Hypothalamus (tissue), 51 donors: ENCODE data around the gene NCBP3.

ENCODE experiments used
- DNase-seq, 51 donors: peaks; one replicate each; lab custom pipeline; 2025; lab: John Stamatoyannopoulos, UW

The NCBP3 gene

DNA sequence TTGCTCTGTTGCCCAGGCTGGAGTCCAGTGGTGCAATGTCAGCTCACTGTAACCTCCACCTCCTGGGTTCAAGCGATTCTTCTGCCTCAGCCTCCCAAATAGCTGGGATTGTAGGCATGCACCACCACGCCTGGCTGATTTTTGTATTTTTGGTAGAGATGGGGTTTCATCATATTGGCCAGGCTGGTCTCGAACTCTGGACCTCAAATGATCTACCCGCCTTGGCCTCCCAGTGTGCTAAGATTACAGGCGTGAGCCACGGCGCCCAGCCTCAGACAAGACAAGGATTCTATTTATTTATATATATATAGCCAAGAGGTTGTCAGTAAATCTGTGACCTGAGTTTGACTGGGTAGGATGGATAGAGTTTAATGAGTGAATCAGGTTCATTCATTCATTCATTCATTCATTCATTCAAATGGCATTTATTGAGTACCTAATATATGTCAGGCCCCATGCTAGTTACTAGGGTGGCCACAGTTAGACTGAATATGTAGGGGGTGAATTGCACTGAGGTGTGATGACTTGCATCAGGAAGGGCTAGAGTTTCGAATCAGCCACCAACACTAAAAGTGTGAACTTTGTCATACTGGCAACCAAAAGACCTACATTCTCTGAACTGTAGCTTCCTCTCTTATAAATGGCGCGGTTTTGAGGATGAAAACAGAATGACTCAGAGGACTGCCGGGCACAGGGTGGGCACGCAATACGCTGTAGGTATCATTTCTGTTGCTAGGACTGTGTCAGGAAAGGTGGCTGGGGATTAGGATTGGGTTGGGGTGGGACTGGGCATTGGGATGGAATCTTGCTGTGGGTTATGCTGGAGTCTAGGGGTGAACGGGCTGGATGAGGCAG, 82.9 kb downstream of the NCBP3 start:
- no peak for DNase-seq

DNA sequence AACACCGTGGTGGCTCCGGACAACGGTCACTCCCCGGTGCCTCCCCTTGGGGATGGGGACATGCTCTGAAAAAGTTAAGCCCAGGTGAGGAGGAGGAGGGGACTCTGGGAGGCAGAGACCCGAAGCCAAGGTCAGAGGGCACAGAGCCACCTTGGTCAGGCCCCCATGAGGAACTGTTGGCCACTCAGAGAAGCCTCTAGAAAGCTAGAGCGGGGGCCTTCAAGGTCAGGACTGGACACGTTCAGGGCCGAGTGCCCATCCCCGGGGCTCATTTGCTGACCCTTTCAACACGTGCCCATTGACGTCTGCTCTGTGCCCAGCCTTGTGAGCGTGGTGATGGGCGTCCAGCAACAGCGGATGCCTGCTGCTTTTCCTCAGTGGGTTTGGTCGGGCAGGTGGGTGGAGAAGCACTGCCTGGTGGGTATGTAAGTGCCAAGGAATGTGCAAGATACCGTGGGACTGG, 84.1 kb downstream of the NCBP3 start:
- DNase-seq, result no peak

DNA sequence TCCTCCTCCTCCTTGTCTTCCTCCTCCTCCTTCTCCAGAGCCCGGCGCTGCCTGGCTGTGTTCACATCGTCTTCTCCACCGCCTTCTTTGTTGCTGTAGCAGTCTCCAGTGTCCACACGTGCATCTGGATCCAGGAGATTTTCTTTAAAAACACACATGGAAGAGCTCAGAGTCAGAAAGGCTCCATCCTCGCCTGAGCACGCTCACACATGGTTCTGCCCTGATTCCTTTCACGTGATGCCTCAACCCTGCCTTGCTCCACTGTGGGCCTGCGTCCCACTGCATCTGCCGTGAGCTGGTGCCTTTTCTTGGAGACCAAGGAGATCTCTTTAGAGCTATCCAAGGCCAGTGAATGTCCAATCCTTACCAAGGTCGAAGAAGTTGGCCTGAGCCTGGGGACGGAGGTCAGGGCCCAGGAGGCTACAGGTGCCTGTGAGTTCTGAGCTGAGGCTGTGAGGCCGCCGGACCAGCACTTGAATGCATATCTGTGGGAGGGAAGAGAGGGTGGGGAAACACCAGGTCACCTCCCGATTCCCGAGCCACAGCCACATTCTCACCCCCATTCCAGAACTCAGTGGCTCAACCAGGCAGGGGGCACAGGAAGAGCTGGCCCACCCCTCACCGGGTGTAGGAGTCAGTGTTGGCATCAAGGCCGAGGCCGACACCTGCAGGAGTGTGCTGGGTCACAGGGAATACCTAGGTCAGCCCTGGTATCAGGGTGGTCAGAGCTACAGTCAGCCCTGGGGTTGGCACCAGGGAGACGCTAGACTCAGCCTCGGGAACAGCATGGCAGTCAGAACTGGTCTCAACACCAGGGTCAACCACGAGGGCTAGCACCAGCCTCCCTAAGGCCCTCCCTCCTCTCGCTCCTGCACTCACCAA, 84.8 kb downstream of the NCBP3 start:
- DNase-seq, result no peak

DNA sequence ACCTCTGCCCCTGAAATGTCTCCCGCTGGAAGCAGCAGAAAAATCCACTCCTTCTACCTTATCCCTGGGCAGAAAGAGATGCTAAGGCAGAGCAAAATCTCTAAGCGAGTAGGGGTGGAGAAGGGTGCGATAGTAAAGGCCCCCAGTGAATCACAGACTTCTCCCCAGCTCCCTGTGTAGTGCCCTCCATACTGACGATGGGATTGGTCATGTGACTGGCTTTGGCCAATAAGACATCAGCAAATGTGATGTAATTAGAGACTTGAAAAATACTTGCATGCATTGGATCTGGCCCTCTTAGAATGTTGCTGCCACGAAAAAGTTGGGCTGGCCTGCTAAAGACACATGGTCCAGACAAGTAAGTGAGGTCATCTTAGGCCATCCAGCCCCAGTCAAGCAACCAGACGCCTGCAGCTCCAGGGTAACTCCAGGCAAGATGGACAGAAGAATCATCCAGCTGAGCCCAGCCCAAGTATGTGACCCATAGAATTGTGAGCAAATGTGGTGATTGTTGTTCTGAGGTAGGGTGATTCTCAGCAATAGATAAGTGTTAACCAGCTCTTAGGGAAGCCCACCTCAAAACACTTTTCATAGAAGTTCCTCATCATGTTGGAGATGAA, 86.3 kb downstream of the NCBP3 start:
- DNase-seq, result no peak

DNA sequence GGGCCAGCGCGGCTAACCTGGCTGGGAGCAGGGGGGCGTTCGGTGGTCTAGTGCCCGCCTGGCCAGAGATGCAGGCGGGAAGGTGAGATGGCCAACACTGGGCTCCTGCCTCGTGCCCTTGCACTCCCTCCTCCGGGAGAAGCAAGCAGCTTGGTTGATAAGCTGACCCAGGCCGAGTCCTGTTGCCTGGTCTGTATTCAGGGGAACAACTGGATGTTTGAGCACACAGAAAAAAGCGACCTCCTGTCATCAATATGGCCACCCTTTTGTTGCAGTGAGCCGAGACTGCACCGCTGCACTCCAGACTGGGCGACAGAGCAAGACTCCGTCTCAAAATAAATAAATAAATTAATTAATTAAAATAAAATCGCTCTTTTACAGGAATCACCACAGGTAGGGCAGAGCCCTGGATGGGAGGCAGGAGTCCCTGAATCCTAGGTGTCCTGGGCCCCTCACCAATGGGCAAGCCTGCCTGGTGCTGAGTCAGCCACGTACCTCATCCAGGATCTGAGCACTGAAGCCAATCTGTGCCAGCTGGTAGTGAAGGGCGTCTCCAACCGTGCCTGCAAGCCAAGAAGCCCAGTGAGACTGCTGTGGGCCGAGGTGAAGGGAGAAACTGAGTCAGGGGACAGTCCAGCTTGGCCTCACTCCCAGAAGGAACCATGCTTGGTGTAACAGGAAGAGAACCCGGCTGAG, 90.6 kb downstream of the NCBP3 start:
- no peak for DNase-seq

DNA sequence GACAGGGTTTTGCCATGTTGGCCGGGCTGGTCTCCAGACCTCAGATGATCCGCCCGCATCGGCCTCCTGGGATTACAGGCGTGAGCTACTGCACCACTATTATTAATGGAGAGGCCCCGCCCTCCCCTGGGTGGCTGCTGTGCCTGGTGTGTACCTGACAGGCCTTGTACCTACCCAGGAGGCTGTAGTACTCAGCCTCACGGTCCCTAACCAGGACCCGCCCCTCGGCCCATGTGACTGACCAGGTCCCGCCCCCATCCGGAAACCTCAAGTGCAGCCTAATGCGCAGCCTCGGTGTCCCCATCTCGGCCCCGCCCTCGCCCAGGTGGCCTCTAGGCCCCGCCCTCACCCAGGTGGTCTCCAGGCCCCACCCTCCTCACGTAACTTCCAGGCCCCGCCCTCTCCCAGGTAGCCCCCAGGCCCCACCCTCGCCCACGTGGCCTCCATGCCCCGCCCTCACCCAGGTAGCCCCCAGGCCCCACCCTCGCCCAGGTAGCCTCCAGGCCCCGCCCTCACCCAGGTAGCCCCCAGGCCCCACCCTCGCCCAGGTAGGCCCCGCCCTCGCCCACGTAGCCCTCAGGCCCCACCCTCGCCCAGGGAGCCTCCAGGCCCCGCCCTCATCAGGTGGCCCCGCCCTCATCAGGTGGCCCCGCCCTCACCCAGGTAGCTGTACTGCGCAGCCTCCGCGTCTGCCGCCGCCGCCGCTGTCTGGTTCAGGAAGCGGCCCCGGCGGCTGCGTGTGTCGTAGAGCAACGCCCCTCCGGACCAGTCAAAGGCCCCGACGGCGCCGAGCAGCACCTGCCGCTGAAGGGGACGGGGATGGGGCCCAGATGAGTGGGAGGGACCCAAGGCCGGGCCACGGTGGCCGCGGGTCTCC, 91.3 kb downstream of the NCBP3 start:
- no peak for DNase-seq

DNA sequence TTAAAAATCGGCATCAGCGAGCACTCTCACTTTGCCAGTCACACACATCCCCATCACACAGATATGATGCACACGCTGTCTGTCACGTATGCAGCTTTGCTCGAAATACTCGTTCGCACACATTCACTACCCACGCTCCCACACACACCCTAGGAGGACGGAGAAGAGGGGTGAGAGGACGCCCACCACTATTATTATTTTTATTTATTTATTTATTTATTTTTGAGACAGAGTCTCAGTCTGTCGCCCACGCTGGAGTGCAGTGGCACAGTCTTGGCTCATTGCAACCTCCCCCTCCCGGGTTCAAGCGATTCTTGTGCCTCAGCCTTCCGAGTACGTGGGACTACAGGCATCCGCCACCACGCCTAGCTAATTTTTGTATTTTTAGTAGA, 92.0 kb downstream of the NCBP3 start:
- DNase-seq, result no peak

DNA sequence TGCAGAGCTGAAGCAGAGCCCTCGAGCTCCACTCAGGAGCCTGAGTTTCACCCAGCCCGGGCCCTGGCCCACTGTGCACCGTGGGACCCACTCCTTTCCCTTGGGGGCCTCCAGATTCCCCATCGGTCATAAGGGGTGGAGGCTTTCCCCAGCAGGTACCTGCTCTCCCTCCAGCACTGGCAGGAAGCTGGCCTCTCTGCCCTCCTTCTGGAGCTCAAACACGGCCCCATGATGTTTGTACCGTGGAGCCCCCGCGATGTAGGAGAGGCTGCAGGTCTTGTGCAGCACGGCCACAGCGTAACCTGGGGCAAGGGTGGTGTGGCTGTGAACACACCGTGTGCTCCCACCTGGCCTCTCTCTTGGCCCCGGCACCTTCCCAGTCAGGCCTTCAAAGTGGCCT, 92.4 kb downstream of the NCBP3 start:
- DNase-seq, result no peak
